Measurements from ENCODE around the gene LSM7. TPM values are rescaled to one million over a fixed set of nuclear protein-coding genes. Genes with fewer than 3 reads are reported as not detected.

LSM7 gene
- total and polyA plus RNA-seq, 5 experiments from 2014 or later = 99.1 to 197 (median 187) TPM

- H3K27ac Mint-ChIP-seq = peak overlapping the region in 8 of 10 donors; percentile 26 to 91 (median 41)
- no peak for ATAC-seq
- H3K4me1 Mint-ChIP-seq = peaks cover 27 to 54% (median 48%) of the 10 kb centered on the region in 4 donors
- POLR2A ChIA-PET = interaction anchor here (0.6 to 2.9 kb wide), 8 partner anchors 13 to 950 kb away, joined by 3 to 13 read pairs (median 4); no protein-coding TSS in a partner anchor
- peaks cover 0 to 40% (median 10%) of the 10 kb centered on the region in 3 donors for H3K36me3 Mint-ChIP-seq
- no peaks in the 10 kb centered on the region for H3K27me3 Mint-ChIP-seq
- H3K9me3 Mint-ChIP-seq = no peaks in the 10 kb centered on the region
- peak overlapping the region in 7 of 10 donors; percentile 7 to 100 (median 44) for H3K4me3 Mint-ChIP-seq
- DNase-seq = no peak
Observed at GRCh38 chr19:2325281-2326046, 2.9 kb downstream of the LSM7 start.

- Mint-ChIP-seq H3K9me3 (no peaks in the 10 kb centered on the region), H3K4me1 (peaks cover 18 to 44% (median 38%) of the 10 kb centered on the region in 4 donors), H3K36me3 (peaks cover 0 to 40% (median 10%) of the 10 kb centered on the region in 3 donors), H3K27me3 (no peaks in the 10 kb centered on the region), H3K4me3 (peak overlapping the region in 3 of 10 donors; percentile 22 to 48 (median 28)), H3K27ac (peak overlapping the region in 7 of 10 donors; percentile 11 to 69 (median 63))
- DNase-seq = no peak
- POLR2A ChIA-PET = interaction anchor here (1.3 to 2.9 kb wide), 3 partner anchors 15 to 54 kb away, joined by 3 to 13 read pairs (median 3); no protein-coding TSS in a partner anchor
- no peak for ATAC-seq
Observed at GRCh38 chr19:2324220-2324948, 4.0 kb downstream of the LSM7 start.

- Mint-ChIP-seq H3K36me3 (peaks cover 0 to 40% (median 10%) of the 10 kb centered on the region in 3 donors), H3K9me3 (no peaks in the 10 kb centered on the region), H3K27me3 (no peaks in the 10 kb centered on the region), H3K4me3 (no peak overlapping the region), H3K27ac (no peak overlapping the region), H3K4me1 (peaks cover 14 to 46% (median 33%) of the 10 kb centered on the region in 4 donors)
- DNase-seq (no peak), ATAC-seq (no peak)
- POLR2A ChIA-PET = interaction anchor here (1.1 to 1.3 kb wide), 2 partner anchors 17 to 32 kb away, joined by 3 read pairs; no protein-coding TSS in a partner anchor
Observed at GRCh38 chr19:2323707-2324106, 4.7 kb downstream of the LSM7 start.

GRCh38 chr19:2321565-2322283 is 6.7 kb downstream of the LSM7 start:
- peaks cover 0 to 3% (median 0%) of the 10 kb centered on the region in 5 donors for H3K27me3 Mint-ChIP-seq
- DNase-seq (no peak), ATAC-seq (no peak)
- peaks cover 6 to 35% (median 18%) of the 10 kb centered on the region in 4 donors for H3K4me1 Mint-ChIP-seq
- H3K9me3 Mint-ChIP-seq = no peaks in the 10 kb centered on the region
- no peak overlapping the region for H3K4me3 Mint-ChIP-seq
- no peak overlapping the region for H3K27ac Mint-ChIP-seq
- POLR2A ChIA-PET = interaction anchor here (1.0 to 1.7 kb wide), 2 partner anchors 10 to 27 kb away, joined by 3 to 4 read pairs; no protein-coding TSS in a partner anchor
- peaks cover 0 to 37% (median 7%) of the 10 kb centered on the region in 3 donors for H3K36me3 Mint-ChIP-seq

GRCh38 chr19:2320939-2321338 is 7.4 kb downstream of the LSM7 start:
- H3K36me3 Mint-ChIP-seq = peaks cover 0 to 33% (median 4%) of the 10 kb centered on the region in 3 donors
- H3K27me3 Mint-ChIP-seq = peaks cover 0 to 3% (median 0%) of the 10 kb centered on the region in 5 donors
- peaks cover 0 to 4% (median 0%) of the 10 kb centered on the region in 9 donors for H3K9me3 Mint-ChIP-seq
- POLR2A ChIA-PET = interaction anchor here (1.0 to 1.7 kb wide), 2 partner anchors 11 to 27 kb away, joined by 3 to 4 read pairs; no protein-coding TSS in a partner anchor
- DNase-seq = no peak
- no peak overlapping the region for H3K4me3 Mint-ChIP-seq
- H3K27ac Mint-ChIP-seq = peak overlapping the region in 1 of 10 donors; percentile 15
- peaks cover 4 to 29% (median 12%) of the 10 kb centered on the region in 4 donors for H3K4me1 Mint-ChIP-seq
- ATAC-seq = no peak

GRCh38 chr19:2320049-2320448 is 8.3 kb downstream of the LSM7 start:
- Mint-ChIP-seq H3K27ac (no peak overlapping the region), H3K4me3 (no peak overlapping the region), H3K36me3 (peaks cover 3 to 29% (median 8%) of the 10 kb centered on the region in 3 donors), H3K27me3 (peaks cover under 1 to 4% (median 1%) of the 10 kb centered on the region in 5 donors), H3K4me1 (peaks cover 0 to 29% (median 3%) of the 10 kb centered on the region in 4 donors), H3K9me3 (peaks cover under 1 to 12% (median 4%) of the 10 kb centered on the region in 9 donors)
- no peak for ATAC-seq
- DNase-seq = no peak
- POLR2A ChIA-PET = interaction anchor here (0.6 kb wide), 1 partner anchor 91 kb away, joined by 3 read pairs; no protein-coding TSS in a partner anchor

- H3K27me3 Mint-ChIP-seq = peaks cover 3 to 9% (median 6%) of the 10 kb centered on the region in 5 donors
- POLR2A ChIA-PET = interaction anchor here (0.6 to 1.7 kb wide), 4 partner anchors 8 to 91 kb away, joined by 3 to 6 read pairs (median 4); partner anchors contain the start of genes LSM7 and SPPL2B
- ATAC-seq (no peak), DNase-seq (no peak)
- H3K36me3 Mint-ChIP-seq = peaks cover 8 to 29% (median 11%) of the 10 kb centered on the region in 3 donors
- no peak overlapping the region for H3K4me3 Mint-ChIP-seq
- peaks cover 4 to 17% (median 8%) of the 10 kb centered on the region in 9 donors for H3K9me3 Mint-ChIP-seq
- no peak overlapping the region for H3K27ac Mint-ChIP-seq
- peaks cover 0 to 28% (median under 1%) of the 10 kb centered on the region in 4 donors for H3K4me1 Mint-ChIP-seq
Observed at GRCh38 chr19:2319551-2319950, 8.8 kb downstream of the LSM7 start.

- peaks cover 3 to 12% (median 10%) of the 10 kb centered on the region in 5 donors for H3K27me3 Mint-ChIP-seq
- POLR2A ChIA-PET = interaction anchor here (0.6 to 1.7 kb wide), 4 partner anchors 9 to 214 kb away, joined by 3 to 6 read pairs (median 4); partner anchors contain the start of genes LSM7 and SPPL2B
- H3K9me3 Mint-ChIP-seq = peaks cover 4 to 22% (median 9%) of the 10 kb centered on the region in 9 donors
- H3K27ac Mint-ChIP-seq = peak overlapping the region in 2 of 10 donors; percentile 14 to 62
- peaks cover 0 to 23% (median 0%) of the 10 kb centered on the region in 4 donors for H3K4me1 Mint-ChIP-seq
- no peak for DNase-seq
- no peak for ATAC-seq
- no peak overlapping the region for H3K4me3 Mint-ChIP-seq
- peaks cover 8 to 24% (median 8%) of the 10 kb centered on the region in 3 donors for H3K36me3 Mint-ChIP-seq
Observed at GRCh38 chr19:2318923-2319322, 9.5 kb downstream of the LSM7 start.

GRCh38 chr19:2317756-2318155 is 10.6 kb downstream of the LSM7 start:
- DNase-seq (no peak), ATAC-seq (no peak)
- H3K4me1 Mint-ChIP-seq = peaks cover 2 to 23% (median 4%) of the 10 kb centered on the region in 4 donors
- POLR2A ChIA-PET = interaction anchor here (0.8 kb wide), 1 partner anchor 16 kb away, joined by 4 read pairs; no protein-coding TSS in a partner anchor
- peaks cover 4 to 27% (median 9%) of the 10 kb centered on the region in 9 donors for H3K9me3 Mint-ChIP-seq
- H3K4me3 Mint-ChIP-seq = no peak overlapping the region
- H3K27ac Mint-ChIP-seq = peak overlapping the region in 1 of 10 donors; percentile 40
- H3K36me3 Mint-ChIP-seq = peaks cover 8 to 13% (median 8%) of the 10 kb centered on the region in 3 donors
- peaks cover 7 to 20% (median 18%) of the 10 kb centered on the region in 5 donors for H3K27me3 Mint-ChIP-seq

- peaks cover 4 to 27% (median 9%) of the 10 kb centered on the region in 9 donors for H3K9me3 Mint-ChIP-seq
- peaks cover 8 to 9% (median 8%) of the 10 kb centered on the region in 3 donors for H3K36me3 Mint-ChIP-seq
- DNase-seq (no peak), ATAC-seq (no peak)
- H3K4me3 Mint-ChIP-seq = no peak overlapping the region
- POLR2A ChIA-PET = interaction anchor here (0.7 to 2.4 kb wide), 3 partner anchors 15 to 28 kb away, joined by 3 to 9 read pairs (median 4); no protein-coding TSS in a partner anchor
- H3K27me3 Mint-ChIP-seq = peaks cover 7 to 23% (median 18%) of the 10 kb centered on the region in 5 donors
- peak overlapping the region in 1 of 10 donors; percentile 40 for H3K27ac Mint-ChIP-seq
- peaks cover 2 to 23% (median 4%) of the 10 kb centered on the region in 4 donors for H3K4me1 Mint-ChIP-seq
Observed at GRCh38 chr19:2317300-2317699, 11.1 kb downstream of the LSM7 start.

GRCh38 chr19:2315818-2316353 is 12.5 kb downstream of the LSM7 start:
- DNase-seq (no peak), ATAC-seq (peak; percentile 36 to 54)
- H3K4me3 Mint-ChIP-seq = no peak overlapping the region
- peaks cover 2 to 23% (median 4%) of the 10 kb centered on the region in 4 donors for H3K4me1 Mint-ChIP-seq
- peak overlapping the region in 2 of 10 donors; percentile 6 to 18 for H3K27ac Mint-ChIP-seq
- POLR2A ChIA-PET = interaction anchor here (1.0 to 3.4 kb wide), 9 partner anchors 13 to 161 kb away, joined by 3 to 12 read pairs (median 4); partner anchors contain the start of genes LSM7, PEAK3, PLEKHJ1 and SPPL2B
- H3K9me3 Mint-ChIP-seq = peaks cover 4 to 27% (median 9%) of the 10 kb centered on the region in 9 donors
- peaks cover 7 to 28% (median 18%) of the 10 kb centered on the region in 5 donors for H3K27me3 Mint-ChIP-seq
- peaks cover 6 to 8% (median 8%) of the 10 kb centered on the region in 3 donors for H3K36me3 Mint-ChIP-seq
